UCSD-AML1 (cell line): Measurements from ENCODE around the gene ABCA7.
"Not testable (repeated sequence)": the region's sequence is repeated elsewhere in the genome, so short reads cannot be mapped to it uniquely, and the experiment has no call there.

Experiments
- DNase-seq: peaks from one replicate; lab custom pipeline; 2025; ENCODE audit not compliant: unreplicated experiment; lab: John Stamatoyannopoulos, UW

The ABCA7 gene

DNA sequence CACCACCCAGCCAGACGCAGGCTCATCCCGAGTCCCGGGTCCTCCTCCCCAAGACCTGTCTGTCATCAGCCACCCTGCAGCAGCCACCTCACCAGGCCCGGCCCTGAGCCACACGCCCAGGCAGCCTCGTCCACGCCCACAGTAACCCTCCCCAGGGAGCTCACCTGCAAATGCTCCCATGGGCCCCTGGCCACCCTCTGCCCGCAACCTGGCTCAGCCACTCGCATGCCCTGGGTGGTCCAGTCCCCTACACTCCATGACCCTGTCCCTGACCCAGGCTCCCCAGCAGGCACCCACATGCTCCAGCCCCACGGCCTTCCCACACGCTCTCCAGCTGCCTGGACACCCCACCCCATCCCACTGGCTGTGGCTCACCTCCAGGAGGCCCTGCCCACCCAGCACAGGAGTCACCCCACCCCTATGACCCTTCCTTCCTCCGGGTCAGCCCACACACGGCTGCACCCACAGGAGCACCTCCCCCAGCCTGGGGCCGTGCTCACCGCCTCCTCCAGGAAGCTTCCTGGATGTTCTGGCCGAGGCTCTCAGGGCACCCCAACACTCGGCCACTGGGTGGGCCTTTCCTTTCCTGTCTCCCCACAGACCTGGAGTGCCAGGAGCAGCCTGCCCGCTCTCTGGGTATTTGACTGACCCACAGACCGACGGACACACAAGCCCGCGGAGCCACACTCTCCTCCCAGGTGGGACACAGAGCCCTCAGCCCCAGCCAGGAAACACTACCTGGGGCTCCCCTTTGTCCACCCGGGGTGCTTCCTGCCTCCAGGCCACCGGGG is 22.6 kb upstream of the ABCA7 start:
- peak; percentile 31 for DNase-seq

DNA sequence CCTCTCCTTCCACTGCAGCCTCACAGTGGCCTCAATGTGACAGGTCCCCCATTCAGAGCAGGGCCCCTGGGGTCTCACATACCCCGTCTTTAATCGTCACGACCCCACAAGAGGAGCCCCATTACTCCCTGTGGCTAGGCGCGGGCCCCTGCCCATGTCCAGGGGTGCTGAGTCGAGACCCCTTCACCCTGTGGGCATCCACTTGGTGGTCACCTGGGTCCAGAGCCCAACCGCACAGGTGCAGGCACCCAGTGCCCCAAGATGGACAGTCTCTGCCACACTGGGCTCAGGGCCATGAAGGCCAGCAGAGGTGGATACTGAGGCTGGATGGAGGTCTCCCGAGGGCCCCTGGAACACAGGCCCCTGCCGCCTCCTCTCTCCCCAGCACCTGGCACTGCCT is 22.0 kb upstream of the ABCA7 start:
- DNase-seq, result no peak

GRCh38 chr19:1018393-1018792 is 21.5 kb upstream of the ABCA7 start:
- DNase-seq, result peak; percentile 19

DNA sequence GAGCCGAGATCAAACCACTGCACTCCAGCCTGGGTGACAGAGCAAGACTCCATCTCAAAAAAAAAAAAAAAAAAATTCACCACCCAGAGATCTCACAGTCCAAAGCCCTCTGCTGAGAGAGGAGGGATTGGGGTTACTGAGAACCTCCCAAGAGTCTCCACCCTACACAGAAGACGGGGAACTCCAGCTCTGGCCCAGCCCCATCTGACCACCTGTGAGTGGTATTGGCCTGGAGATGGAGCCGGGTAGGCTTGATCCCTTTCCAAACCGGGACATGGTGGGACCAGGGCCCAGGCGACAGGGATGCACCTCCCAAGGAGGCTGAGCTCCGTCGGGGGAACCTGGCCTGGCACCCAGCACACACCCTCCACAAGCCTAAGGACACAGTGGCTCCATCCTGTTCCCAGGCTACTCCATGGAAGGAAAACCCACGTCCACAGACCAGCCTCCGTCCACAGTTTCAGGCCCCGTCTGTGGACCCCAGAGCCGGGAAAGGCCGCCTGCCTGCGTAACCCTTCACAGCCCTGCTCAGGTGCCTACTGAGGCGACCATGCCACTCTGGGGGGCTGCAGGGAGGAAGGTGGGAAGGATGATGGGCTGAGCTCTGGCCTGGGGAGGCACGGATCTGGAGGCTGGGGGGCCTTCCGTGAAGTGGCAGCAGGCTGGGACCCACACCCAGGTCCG is 20.8 kb upstream of the ABCA7 start:
- no peak for DNase-seq

- DNase-seq, result no peak
Observed at GRCh38 chr19:1019616-1019961, 20.3 kb upstream of the ABCA7 start.

DNA sequence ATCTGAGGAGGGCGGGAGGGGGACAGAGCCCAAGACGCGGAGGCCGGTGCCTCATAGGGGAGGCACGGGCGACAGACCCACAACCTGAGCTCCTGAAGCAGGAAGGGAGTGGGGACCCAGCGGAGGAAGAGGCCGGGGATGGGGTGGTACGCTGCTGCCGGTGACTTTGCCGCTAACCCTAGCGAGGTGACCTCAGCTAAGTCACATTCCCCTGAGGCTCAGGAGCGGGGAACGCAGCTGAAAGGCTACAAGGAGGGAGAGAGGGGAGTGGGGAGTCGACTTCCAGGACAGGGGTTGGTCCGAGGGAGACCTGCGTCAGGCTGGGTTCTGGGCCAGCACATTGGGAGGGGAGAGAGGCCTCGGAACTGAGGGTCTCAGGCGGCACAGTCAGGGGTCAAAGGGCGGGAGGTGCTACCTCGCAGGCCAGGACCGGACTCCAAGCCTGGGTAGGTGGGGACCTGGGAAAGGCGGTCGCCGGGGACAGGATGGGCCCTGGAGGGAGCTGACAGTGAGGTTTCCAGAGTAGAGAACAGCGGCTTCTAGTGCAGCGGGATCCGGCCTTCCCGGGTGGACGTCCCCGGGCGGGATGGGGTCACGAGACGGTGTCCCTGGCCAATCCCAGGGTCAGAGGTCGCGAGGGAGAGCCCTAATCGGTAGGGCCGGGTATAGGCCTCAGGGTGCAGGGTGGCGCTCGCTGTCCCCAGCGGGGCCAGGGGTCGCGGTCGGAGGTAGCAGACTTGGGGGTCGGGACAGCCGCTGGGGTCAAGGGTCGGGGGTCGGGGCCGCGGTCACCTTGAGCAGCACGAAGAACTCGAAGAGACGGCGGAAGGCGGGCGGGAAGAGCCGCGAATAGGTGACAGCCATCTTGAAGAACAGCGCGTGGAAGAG is 19.7 kb upstream of the ABCA7 start:
- DNase-seq, result no peak

DNA sequence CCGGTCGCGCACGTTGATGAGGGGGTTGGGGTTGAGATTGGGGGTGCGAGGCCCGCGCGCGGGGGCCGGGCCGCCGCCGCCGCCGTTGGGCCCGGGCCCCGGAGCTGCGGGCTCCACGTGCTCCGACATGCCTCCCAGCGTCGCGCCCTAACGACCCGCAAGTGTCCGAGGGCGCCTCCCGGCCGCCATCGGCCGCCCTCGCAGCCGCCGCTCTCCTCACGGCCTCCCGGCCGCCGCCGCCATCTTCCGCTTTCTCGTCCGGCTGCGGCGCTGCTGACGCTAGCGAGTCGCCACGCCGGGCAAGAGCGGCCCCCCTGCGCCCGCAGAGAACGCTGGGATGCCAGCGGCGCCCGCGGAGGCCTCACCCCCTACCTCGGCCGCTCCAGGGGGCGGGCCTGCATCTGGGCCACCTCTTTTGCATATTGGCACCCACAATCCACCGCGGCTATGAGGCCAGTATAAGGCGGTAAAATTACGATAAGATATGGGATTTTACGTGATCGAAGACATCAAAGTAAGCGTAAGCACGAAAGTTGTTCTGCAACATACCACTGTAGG is 19.0 kb upstream of the ABCA7 start, which contains the start of gene TMEM259:
Gene TMEM259, minus strand, starts transcription at position 256 of the 558 bp plus-strand sequence. Its CDS starts 127 bp downstream, at position 129.
- DNase-seq, result peak; percentile 96

DNA sequence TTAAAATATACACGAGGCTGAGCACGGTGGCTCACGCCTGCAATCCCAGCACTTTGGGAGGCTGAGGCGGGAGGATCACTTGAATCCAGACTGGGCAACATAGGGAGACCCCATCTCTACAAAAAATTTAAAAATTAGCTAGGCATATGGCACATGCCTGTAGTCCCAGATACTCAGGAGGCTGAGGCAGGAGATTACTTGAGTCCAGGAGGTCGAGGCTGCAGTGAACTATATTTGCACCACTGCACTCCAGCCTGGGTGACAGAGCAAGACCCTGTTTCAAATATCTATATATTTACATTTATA is 16.1 kb upstream of the ABCA7 start:
- DNase-seq, result not testable (repeated sequence)

GRCh38 chr19:1025080-1025479 is 14.8 kb upstream of the ABCA7 start:
- not testable (repeated sequence) for DNase-seq

GRCh38 chr19:1025960-1026782 is 13.7 kb upstream of the ABCA7 start, which contains the start of gene CNN2:
TSS of gene CNN2 (plus strand) at chr19:1026608. CDS start at chr19:1026662, 54 bp downstream.
- peak; percentile 82 for DNase-seq

DNA sequence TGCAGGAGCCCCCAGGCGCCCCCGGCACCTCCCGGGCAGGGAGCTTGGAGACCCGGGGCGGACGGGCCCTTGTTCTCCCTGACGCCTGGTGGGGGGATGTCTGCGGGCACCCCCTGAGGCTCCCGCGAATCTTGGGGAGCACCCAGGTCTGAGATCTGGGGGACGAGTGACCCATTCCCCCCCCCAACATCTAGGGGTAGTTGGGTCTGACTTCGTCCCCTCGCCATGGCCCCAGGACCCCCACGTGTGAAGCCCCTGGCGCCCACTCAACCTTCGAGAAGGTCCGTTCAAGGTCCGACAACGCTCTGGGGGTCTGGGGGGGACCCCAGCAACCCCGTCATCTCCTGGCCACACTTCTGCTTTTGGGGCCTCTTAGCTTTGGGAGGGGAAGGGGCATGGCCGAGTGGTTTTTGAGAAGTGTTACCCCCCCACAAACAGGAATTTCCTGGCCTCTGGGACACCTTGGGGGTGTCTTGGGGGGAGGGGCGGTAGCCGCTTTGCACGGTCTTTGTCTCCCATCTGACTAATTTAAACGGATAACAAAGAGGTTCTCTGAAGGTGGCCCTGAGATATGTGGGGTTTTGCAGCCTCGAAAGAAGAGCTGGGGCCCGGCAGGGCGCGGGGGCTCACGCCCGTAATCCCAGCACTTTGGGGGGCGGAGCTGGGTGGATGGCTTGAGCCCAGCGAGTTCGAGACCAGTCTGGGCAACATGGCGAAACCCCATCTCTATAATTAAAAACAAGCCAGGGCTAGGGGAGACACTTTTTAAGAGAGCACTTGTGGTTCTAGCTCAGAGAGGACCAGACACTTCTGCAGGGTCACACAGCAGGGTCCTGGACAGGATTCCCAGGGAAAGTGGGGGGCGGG is 12.9 kb upstream of the ABCA7 start:
- DNase-seq, result peak; percentile 38

GRCh38 chr19:1027650-1028061 is 12.3 kb upstream of the ABCA7 start:
- DNase-seq, result no peak

DNA sequence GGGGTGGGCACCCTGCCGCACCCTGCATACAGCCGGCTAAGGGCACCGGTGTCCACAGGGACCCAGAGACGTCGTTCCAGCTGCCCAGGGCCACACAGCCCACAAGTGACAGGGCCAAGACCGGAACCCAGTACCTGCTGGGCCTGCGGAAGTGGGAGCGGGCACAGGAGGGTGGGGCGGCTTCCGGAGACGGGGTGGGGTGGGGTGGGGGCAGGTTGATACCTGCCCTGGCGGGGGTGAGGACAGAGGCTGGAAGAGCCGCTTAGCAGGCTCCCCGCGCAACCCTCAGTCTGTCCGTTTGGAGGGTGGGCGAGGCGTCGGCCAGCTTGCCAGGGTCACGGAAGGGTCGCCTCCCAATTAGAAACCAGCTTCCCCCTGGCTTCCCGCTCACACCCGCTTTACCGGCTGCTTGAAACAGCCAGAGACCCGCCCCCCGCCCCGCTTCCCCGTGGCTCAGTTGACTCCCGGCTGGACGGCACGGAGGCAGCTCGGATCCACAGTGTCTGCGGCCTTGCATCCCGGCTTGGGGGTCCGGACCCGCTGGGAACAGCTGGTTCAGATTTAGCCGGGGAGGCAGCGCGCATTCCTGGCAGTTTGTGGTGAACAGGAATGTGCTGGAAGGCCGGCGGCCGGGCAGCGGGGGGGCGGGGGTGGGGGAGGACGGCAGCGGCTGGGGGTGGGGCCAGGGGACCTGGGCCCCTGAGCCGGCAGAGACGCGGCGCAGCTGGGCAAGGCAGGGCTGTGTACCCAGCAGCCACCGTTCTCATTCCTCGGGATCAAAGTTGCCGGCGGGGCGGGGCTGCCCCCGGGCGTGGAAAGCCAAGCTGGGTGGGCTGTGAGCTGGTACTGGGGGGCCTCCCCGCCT is 11.6 kb upstream of the ABCA7 start:
- DNase-seq, result peak; percentile 38

GRCh38 chr19:1032264-1032867 is 7.5 kb upstream of the ABCA7 start:
- no peak for DNase-seq

DNA sequence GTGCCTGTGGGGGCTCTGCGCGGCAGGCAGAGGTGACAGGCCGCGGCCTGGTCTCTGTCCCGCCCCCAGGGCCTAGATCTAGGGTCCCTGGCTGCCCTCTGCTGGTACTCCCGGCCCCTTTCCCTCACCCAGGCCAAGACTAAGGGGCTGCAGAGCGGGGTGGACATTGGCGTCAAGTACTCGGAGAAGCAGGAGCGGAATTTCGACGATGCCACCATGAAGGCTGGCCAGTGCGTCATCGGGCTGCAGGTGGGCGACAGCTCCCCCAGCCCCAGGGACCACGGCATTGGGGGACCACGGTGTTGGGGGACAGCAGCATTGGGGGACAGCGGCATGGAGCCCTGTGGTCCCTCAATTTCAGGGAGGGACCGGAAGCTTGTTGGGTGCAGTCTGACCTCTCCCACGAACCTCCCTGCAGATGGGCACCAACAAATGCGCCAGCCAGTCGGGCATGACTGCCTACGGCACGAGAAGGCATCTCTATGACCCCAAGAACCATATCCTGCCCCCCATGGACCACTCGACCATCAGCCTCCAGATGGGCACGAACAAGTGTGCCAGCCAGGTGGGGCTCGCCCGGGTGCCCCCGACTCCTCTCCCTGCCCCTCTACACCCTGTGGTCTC is 3.8 kb upstream of the ABCA7 start:
- peak; percentile 23 for DNase-seq

- DNase-seq, result no peak
Observed at GRCh38 chr19:1037621-1038064, 2.3 kb upstream of the ABCA7 start.

- DNase-seq, result no peak
Observed at GRCh38 chr19:1038978-1039645, 795 bp upstream of the ABCA7 start.
